HFF-Myc (cell line): Measurements from ENCODE around the gene FRK.

ENCODE experiments used
- DNase-seq: peaks from one replicate; pipeline ENCODE4 v3.0.0-alpha.2; 2011; ENCODE audit warnings: low read depth; ENCODE audit errors: extremely low read depth
- H3K4me3 ChIP-seq: replicated peaks from 2 replicates; pipeline ENCODE4 v1.5.1; 2011; ENCODE audit warnings: low read depth, mild to moderate bottlenecking, control low read depth, low read length
- CTCF ChIP-seq: IDR thresholded peaks from 2 replicates; pipeline ENCODE4 v1.5.1; 2012; ENCODE audit warnings: mild to moderate bottlenecking, low read depth, low read length, control low read depth; ENCODE audit errors: missing control alignments

Gene FRK

GRCh38 chr6:115984809-115985208 is 75.9 kb downstream of the FRK start:
- no peak for TF ChIP-seq CTCF
- no peak for DNase-seq
- H3K4me3 ChIP-seq: no peak overlapping the region

GRCh38 chr6:115983998-115984397 is 76.7 kb downstream of the FRK start:
- DNase-seq: no peak
- TF ChIP-seq CTCF: no peak

GRCh38 chr6:115982453-115982852 is 78.2 kb downstream of the FRK start:
- DNase-seq: no peak
- no peak overlapping the region for H3K4me3 ChIP-seq
- TF ChIP-seq CTCF: no peak

More at GRCh38 chr6:115983998-115984397, 76.7 kb downstream of the FRK start:
- no peak overlapping the region for H3K4me3 ChIP-seq

GRCh38 chr6:115977220-115977619 is 83.5 kb downstream of the FRK start:
- H3K4me3 ChIP-seq: no peak overlapping the region
- no peak for TF ChIP-seq CTCF
- DNase-seq: no peak

- DNase-seq: no peak
- H3K4me3 ChIP-seq: no peak overlapping the region
- no peak for TF ChIP-seq CTCF
These were observed 84.3 kb downstream of the FRK start for GRCh38 chr6:115976321-115976870.

GRCh38 chr6:115972679-115973078 is 88.0 kb downstream of the FRK start:
- no peak for TF ChIP-seq CTCF
- no peak for DNase-seq
- no peak overlapping the region for H3K4me3 ChIP-seq

GRCh38 chr6:115971785-115972184 is 88.9 kb downstream of the FRK start:
- DNase-seq: no peak
- H3K4me3 ChIP-seq: no peak overlapping the region
- no peak for TF ChIP-seq CTCF
